CD4-positive, alpha-beta T cell treated with Interleukin-1 beta for 1 hour (primary cell): Measurements from ENCODE around the gene TEX54.
"Not testable (repeated sequence)": the region's sequence is repeated elsewhere in the genome, so short reads cannot be mapped to it uniquely, and the experiment has no call there.

Experiments used
- DNase-seq, 2 donors: peaks; one replicate each; pipeline ENCODE4 v3.0.0-alpha.2; 2020 to 2022

TEX54 gene

DNA sequence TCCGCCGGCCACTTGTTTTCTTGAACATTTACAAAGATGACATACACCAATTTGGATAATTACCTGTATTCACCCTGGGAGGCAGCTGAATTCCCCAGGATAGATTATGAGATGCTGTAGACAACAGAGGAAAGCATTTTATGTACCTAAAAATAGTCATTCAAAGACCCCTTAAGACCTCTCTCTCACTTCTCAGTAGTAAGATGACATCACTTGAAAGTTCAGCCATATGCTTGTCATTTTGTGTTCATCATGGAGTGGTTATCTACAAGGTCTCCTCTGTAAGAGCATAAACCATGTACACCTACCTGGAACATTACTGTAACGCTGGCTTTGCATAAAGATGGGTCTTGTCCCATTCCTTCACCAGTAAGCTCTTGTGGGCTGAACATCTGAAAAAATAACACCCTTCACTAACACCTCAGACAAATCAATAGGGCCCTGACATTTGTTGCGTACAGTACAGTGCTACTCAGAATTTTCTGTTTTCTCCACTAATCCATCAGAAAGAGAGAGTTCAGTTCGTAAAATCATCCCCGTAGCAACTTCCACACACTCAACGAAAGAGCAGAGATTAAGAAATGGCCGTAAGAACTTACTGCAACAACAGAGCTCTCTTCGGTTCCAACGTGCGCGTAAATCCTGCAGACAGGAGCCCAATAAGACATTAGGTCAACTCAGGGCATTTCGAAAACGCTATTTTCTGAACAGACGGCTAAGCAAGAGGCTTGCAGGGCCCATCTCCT is 22.4 kb upstream of the TEX54 start:
- no peak for DNase-seq

DNA sequence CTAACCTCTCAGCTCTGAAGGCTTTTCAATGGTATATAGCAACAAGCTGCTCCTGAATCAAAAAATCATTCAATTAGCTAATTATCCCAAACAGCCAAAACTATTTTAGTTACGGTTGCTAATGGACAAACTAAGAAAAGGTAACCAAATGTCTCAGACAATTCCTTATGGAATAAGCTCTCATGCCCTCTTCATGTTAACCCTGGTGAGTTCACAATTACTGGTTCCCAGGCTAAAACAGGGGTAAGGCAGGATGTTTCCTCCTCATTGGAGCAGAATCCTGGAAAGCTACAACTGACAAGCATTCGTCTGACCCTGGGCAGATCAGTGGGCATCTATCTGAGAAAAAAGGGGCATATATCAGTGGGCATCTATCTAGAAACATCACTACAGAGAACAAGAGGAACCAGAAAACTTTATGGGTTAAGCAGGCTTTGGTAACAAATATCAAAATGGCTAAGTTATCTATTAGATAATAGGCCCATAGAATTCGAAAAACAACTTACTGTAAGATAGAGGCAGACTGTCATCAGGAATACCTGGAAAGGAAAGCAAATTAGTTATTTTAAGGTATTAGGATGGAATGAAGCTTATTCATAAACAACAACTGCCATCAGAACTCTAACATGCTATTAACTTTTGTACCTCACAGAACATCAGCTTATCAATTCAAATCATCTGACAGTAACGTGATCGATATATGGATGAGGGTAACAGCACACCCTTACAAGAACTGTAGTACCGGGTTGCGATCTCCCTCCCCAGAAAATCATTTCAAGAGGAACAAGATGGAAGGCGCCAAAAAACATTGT is 21.6 kb upstream of the TEX54 start:
- DNase-seq: no peak

- DNase-seq: peak; percentile 23 to 59
These were observed 20.8 kb upstream of the TEX54 start for GRCh38 chr11:62853279-62853965.

DNA sequence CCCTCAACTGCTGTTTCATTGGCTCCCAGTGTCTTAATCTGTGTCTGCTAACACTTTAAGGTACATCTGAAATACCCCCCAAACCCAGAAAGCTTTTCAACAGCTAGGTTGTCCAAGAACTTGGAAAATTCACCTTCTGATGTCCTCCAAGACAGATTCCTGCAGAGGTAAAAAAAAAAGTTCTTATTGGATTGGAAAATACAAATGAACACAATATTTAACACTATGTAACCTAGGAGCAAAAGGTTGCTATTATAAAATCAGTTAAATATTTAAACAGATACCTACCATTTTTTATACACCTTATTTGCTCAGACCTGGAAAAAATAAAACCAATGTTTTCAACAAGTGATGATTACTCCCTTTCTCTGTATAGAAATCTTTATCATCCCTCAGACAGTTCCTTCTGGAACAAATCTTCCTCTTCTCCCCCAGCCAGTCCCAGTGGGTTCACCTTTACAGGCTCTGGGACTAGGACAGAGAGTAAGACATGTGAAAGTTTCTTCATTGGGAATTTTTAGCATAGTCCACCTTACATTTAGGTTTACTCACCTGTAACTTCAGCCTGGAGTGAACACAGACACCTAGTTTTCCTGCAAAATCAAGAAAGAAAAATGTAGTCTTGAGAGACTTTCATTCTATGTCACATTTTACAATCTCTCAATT is 20.0 kb upstream of the TEX54 start:
- no peak for DNase-seq

GRCh38 chr11:62851807-62852522 is 19.3 kb upstream of the TEX54 start:
- no peak for DNase-seq

DNA sequence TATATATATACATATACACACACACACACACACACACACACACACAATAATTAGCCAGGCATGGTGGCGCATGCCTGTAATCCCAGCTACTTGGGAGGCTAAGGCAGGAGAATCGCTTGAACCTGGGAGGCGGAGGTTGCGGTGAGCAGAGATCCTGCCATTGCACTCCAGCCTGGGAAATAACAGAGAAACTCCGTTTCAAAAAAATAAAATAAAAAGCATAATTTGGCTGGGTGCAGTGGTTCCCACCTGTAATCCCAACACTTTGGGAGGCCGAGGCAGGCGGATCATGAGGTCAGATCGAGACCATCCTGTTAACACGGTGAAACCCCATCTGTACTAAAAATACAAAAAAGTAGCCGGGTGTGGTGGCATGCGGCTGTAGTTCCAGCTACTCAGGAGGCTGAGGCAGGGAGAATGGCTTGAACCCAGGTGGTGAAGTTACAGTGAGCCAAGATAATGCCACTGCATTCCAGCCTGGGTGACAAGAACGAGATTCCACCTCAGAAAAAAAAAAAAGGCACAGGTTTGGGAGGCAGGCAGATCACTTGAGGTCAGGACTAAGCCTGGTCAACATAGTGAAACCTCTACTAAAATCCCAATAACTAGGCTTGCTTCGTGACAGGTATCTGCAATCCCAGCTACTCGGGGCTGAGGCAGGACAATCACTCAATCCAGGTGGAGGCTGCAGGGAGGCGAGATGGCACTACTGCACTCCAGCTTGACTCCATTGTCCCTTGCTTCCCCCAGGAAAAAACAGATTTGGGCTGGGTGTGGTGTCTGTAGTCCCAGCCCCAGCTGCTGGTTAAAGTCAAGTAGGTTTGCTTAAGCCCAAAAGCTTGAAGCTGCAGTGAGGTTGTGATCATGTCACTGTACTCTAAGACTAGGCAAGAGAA is 18.5 kb upstream of the TEX54 start:
- peak in 1 of 2 donors; percentile 27 for DNase-seq

DNA sequence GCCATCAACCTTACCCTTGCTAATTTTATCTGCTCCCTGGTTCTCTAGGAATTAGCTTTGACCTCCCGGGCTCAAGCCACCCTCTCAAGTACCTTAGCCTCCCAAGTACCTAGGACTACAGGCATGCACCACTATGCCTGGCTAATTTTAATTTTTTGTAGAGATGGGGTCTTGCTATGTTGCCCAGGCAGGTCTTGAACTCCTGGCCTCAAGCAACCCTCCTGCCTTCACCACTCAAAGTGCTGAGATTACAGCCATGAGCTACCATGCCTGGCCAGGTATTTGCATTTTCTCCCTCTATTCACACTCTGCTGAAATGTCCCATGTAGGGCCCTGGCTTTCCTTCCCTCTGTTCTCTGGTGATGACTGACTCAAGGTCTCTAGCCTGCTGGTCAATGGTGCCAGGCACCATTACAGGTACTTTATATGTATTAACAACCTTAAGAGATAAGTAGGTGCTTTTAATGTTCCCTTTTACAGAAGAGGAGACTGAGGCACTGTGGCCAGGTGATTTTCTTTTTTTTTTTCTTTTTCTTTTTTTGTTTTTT is 15.2 kb upstream of the TEX54 start:
- DNase-seq: no peak

DNA sequence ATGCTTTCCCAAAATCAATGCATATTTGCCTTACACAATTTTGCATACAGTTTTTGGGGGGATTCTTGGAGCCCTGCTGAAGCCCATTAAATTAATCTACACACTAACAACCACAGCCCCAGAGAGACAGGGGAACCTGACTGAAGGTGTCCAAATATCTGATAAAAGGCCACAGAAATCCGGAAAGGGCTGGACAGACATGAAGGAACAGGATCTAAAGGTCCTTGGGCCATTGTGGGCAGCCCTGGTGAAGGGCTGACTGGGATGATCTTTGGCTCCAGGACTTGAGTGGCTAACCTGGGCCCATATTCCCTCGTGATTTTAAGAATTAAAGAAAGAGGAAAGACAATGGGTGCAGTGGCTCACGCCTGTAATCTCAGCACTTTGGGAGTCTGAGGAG is 13.5 kb upstream of the TEX54 start:
- no peak for DNase-seq

DNA sequence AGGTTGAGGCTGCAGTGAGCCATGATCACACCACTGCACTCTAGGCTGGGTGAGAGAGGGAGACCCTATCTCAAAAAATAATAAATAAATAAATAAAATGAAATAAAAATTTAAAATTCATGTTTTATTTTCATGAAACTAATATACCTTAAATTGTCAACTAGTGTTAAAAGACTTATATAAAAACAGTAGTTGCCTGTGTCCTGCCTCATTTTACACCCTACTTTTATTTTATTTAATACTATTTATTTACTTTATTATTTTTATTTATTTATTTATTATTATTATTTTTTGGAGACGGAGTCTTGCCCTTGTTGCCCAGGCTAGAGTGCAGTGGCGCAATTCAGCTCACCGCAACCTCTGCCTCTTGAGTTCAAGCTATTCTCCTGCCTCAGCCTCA is 11.5 kb upstream of the TEX54 start:
- no peak for DNase-seq

GRCh38 chr11:62843466-62843865 is 10.8 kb upstream of the TEX54 start:
- no peak for DNase-seq

GRCh38 chr11:62842891-62843290 is 10.2 kb upstream of the TEX54 start:
- DNase-seq: not testable (repeated sequence)

DNA sequence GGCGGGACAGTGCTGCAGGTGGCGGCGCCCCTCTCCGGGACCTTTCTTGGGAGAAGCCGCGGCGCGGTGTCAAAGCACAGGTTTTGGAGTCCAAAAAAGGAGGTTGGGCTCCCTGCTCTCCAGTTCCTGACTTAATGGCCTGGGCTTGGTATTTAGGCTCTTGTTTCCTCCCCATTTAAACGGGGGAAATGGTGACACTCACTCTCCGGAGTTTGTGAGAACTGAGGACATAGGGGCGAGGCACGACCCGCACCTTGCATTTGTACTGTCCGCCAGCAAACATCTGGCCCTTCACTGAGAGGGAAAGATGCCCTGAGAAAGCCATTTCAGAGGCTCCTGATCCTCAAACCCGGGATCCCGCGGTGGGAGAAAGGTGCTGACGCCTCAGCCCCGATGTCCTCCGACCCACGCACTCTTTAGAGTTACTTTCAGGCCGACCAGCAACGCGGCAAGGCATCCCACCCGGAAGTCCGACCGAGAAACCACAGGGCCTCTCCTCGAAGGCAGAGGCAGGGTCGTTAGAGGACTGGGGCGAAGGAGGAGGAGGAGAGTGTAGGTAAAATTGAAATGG is 9.6 kb upstream of the TEX54 start:
- DNase-seq: peak; percentile 46

DNA sequence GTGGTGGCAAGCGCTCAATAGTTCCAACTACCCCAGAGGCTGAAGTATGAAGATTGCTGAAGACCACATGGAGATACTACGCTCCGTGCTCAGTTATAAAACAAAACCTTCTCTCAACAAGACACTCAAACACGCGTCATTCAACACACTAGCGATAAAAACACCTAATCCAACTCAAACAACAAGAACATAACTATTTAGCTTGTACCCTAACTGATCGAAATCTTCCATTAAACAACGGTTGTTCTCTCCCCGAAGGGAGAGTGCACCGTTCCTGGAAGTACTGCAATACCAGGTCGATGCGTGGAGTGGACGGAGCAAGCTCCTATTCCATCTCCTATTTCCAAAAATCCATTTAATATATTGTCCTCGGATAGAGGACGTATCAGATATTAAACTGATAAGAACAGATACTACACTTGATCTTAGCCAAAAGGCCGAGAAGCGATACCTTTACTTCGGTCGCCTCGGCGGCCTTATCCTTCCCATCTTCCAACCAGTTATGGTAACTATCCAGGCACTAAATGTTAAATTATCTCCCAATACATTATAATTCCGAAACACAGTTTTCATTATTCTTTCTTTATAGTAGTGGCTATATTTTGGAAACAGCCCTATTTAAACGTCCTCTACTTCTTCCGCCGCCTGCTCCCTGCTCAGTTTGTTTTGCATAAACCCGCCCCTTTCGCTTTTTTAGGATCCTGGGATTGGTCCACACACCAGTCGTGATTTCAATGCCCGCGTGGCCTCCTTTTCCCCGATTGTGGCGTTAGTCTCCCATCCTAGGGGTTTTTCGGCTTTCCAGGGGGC is 8.9 kb upstream of the TEX54 start:
- peak; percentile 92 to 93 for DNase-seq

DNA sequence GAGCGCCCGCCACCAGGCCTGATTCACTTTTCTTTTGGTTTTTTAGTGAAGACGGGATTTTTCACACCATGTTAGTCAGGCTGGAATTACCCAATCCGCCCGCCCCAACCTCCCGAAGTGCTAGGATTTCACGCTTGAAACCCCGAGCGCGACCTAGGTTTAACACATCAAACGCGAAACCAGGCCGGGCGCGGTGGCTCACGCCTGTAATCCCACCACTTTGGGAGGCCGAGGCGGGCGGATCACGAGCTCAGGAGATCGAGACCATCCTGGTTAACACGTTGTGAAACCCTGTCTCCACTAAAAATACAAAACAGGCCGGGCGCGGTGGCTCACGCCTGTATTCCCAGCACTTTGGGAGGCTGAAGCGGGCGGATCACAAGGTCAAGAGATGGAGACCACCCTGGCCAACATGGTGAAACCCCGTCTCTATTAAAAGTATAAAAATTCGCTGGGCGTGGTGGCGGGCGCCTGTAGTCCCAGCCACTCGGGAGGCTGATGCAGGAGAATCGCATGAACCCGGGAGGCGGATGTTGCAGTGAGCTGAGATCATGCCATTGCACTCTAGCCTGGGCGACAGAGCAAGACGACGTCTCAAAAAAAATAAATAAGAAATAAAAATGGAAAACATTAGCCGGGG is 8.2 kb upstream of the TEX54 start:
- DNase-seq: peak; percentile 85 to 86

DNA sequence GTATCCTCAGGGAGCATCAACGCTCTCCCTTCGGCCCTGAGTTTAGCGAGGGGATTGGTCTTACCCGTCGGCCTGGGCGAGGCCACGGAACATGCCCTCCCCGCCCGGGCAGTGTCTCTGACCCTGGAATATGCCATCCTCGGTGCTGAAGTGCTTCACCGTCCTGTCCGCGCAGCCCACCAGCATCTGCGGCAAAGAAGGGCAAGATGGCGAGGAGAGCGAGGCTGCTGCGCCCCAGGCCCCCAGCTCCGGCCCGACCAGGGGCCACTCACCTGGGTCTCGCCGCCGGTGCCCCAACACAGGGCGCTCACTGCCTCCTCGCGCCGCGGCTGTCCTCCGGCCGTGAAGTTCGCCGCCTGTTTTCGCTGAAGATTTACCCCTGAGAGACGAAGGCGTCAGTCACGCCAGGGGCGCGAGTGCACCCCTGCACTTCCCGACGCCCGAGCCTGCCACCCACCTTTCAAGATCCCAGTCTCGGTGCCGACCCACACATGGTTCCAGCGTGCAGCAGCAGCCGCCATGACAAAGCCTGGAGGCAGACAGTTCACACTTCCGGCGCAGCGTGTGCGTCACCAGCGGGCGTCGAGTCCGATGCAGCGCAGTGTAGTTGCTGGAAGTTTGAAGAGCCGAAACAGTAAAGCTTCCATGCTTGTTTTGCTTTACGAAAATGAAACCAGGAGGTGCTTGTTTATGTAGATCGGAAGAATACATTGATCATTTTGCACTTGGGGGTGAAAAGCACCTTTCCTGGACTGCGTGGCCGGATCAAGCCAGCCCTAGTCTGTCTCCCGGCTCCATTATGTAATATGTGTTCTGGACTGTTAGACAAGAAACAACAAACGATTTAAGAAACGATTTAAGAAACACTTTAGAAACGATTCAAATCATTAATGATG is 6.7 kb upstream of the TEX54 start, which contains the start of gene WDR74:
Gene WDR74 (minus strand): TSS at position 541 of the 896 bp plus-strand sequence. CDS start 20 bp downstream, at position 521.
- peak; percentile 94 for DNase-seq

- no peak for DNase-seq
These were observed 2.7 kb upstream of the TEX54 start for GRCh38 chr11:62835336-62835735.

GRCh38 chr11:62831520-62832335 is 913 bp downstream of the TEX54 start, which contains the start of gene STX5:
TSS of gene STX5 (minus strand) at chr11:62832051. CDS start at chr11:62831243, 808 bp downstream.
- DNase-seq: peak; percentile 98 to 99
